ENCODE measurements around the gene MCCC1.

The MCCC1 gene

DNA sequence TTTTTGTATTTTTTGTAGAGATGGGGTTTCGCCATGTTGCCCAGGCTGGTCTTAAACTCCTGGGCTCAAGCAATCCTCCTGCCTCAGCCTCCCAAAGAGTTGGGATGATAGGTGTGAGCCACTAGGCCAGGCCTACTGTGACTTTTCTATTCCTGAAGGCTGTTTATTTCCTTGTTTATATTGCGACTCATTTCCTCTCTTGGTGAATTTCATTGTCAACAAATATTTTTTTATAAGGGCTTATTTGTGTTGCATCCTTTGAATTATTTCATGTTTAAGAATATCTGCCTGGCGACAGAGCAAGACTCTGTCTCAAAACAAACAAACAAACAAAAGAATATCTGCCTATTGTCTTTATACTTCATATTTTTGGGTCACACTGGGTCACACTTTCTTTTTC is 29.4 kb upstream of the MCCC1 start:
- Histone ChIP-seq H3K4me3 (ENCODE audit: low read length, poor library complexity, severe bottlenecking) (no peak overlapping the region), H3K9ac (ENCODE audit: low read depth, low read length, poor library complexity, severe bottlenecking) (no peak overlapping the region), H3F3A (ENCODE audit: low read depth) (no peaks in the 10 kb centered on the region), H3K4me2 (ENCODE audit: low read depth, low read length, poor library complexity, severe bottlenecking) (no peak overlapping the region), H2AFZ (ENCODE audit: low read length) (no peak overlapping the region), H3K36me3 (ENCODE audit: insufficient read depth, low read length) (no peaks in the 10 kb centered on the region), H3K79me2 (ENCODE audit: insufficient read depth, low read length) (no peaks in the 10 kb centered on the region), H3K4me1 (ENCODE audit: insufficient read depth, low read length, poor library complexity, severe bottlenecking) (no peaks in the 10 kb centered on the region), H3K9me3 (ENCODE audit: insufficient read depth, low read depth, low read length) (0 out of 2 replicates have a peak, but pooled peaks cover 4% of the 10 kb centered on the region), H3K9me2 (replicated peaks; ENCODE audit: low read depth, low read length) (no peaks in the 10 kb centered on the region), H3K27me3 (ENCODE audit: insufficient read depth, low read length, poor library complexity, severe bottlenecking) (no peaks in the 10 kb centered on the region), H4K20me1 (ENCODE audit: insufficient read depth, low read length, poor library complexity, severe bottlenecking) (no peaks in the 10 kb centered on the region)
- no peak for TF ChIP-seq EZH2phosphoT487 (IDR thresholded peaks at IDR 0.05; ENCODE audit: borderline replicate concordance)
- TF ChIP-seq, protein P1, sequence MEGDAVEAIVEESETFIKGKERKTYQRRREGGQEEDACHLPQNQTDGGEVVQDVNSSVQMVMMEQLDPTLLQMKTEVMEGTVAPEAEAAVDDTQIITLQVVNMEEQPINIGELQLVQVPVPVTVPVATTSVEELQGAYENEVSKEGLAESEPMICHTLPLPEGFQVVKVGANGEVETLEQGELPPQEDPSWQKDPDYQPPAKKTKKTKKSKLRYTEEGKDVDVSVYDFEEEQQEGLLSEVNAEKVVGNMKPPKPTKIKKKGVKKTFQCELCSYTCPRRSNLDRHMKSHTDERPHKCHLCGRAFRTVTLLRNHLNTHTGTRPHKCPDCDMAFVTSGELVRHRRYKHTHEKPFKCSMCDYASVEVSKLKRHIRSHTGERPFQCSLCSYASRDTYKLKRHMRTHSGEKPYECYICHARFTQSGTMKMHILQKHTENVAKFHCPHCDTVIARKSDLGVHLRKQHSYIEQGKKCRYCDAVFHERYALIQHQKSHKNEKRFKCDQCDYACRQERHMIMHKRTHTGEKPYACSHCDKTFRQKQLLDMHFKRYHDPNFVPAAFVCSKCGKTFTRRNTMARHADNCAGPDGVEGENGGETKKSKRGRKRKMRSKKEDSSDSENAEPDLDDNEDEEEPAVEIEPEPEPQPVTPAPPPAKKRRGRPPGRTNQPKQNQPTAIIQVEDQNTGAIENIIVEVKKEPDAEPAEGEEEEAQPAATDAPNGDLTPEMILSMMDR (conservative IDR thresholded peaks at IDR 0.05; ENCODE audit: low read length), result no peak

DNA sequence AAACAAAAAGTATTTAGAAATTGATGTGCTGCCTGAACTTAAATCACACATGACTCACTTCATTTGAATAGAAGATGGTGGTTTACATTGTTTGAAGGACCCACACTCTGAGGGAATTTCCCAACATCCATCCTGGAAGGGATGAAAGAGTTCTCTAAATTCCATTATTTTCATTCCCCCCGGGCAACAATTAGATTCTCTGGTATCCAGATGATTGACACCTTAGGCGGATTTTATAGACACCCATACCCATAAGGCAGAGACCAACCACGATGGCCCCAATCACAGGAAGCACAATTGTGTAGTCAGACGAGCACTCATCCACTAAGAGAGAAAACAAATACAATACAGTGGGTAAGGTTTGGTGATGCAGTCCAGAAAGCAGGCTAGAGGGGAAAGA is 24.6 kb upstream of the MCCC1 start:
- no peaks in the 10 kb centered on the region for H3K27me3 ChIP-seq (ENCODE audit: insufficient read depth, low read length, poor library complexity, severe bottlenecking)
- H3K79me2 ChIP-seq (ENCODE audit: insufficient read depth, low read length), result no peaks in the 10 kb centered on the region
- H4K20me1 ChIP-seq (ENCODE audit: insufficient read depth, low read length, poor library complexity, severe bottlenecking), result no peaks in the 10 kb centered on the region
- H3K36me3 ChIP-seq (ENCODE audit: insufficient read depth, low read length), result no peaks in the 10 kb centered on the region
- no peak overlapping the region for H2AFZ ChIP-seq (ENCODE audit: low read length)
- no peak overlapping the region for H3K4me3 ChIP-seq (ENCODE audit: low read length, poor library complexity, severe bottlenecking)
- no peaks in the 10 kb centered on the region for H3K9me3 ChIP-seq (ENCODE audit: insufficient read depth, low read depth, low read length)
- H3F3A ChIP-seq (ENCODE audit: low read depth), result no peaks in the 10 kb centered on the region
- no peaks in the 10 kb centered on the region for H3K9me2 ChIP-seq (replicated peaks; ENCODE audit: low read depth, low read length)
- H3K4me1 ChIP-seq (ENCODE audit: insufficient read depth, low read length, poor library complexity, severe bottlenecking), result no peaks in the 10 kb centered on the region
- no peak for TF ChIP-seq EZH2phosphoT487 (IDR thresholded peaks at IDR 0.05; ENCODE audit: borderline replicate concordance)
- TF ChIP-seq, protein P1 (conservative IDR thresholded peaks at IDR 0.05; ENCODE audit: low read length), result no peak
- no peak overlapping the region for H3K4me2 ChIP-seq (ENCODE audit: low read depth, low read length, poor library complexity, severe bottlenecking)
- H3K9ac ChIP-seq (ENCODE audit: low read depth, low read length, poor library complexity, severe bottlenecking), result no peak overlapping the region

DNA sequence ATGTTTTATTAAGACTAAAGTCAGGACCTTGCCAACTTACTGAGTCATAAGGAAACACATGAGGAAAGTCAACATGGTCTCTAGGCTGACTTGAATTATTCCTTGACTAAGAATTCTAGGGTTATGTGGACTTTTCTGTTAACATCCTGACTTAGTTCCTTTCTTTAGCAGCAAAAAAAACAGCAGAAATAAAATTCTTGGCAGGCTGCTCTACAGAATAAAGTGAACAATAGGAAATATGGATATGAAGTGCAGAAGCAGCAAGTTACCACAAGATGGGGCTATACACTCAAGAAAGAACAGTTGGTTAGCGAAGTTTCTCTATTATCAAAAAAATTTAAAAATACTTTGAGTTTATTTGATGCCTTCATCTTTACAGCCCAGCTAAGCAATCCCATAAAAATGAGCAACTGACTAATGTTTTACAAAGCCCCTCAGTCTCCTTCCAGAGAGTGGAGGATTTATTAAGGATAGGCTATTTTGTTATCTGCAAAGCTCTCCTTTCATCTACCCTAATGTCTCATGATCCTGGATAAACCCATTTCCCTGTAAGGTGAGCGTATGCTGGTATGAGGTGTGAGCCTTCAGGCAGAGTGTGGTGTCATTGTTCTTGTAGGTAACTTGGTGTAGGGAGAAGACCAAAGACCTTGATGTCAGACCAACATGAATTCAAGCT is 23.1 kb upstream of the MCCC1 start:
- no peak overlapping the region for H3K9ac ChIP-seq (ENCODE audit: low read depth, low read length, poor library complexity, severe bottlenecking)
- H3K9me2 ChIP-seq (replicated peaks; ENCODE audit: low read depth, low read length), result no peaks in the 10 kb centered on the region
- no peaks in the 10 kb centered on the region for H3F3A ChIP-seq (ENCODE audit: low read depth)
- H3K27me3 ChIP-seq (ENCODE audit: insufficient read depth, low read length, poor library complexity, severe bottlenecking), result no peaks in the 10 kb centered on the region
- no peaks in the 10 kb centered on the region for H3K79me2 ChIP-seq (ENCODE audit: insufficient read depth, low read length)
- peak overlapping the region; percentile 25; the same call in 1 of the 2 replicates for H2AFZ ChIP-seq (ENCODE audit: low read length)
- TF ChIP-seq EZH2phosphoT487 (IDR thresholded peaks at IDR 0.05; ENCODE audit: borderline replicate concordance), result no peak
- TF ChIP-seq, protein P1 (conservative IDR thresholded peaks at IDR 0.05; ENCODE audit: low read length), result peak; percentile 96
- H4K20me1 ChIP-seq (ENCODE audit: insufficient read depth, low read length, poor library complexity, severe bottlenecking), result no peaks in the 10 kb centered on the region
- no peaks in the 10 kb centered on the region for H3K9me3 ChIP-seq (ENCODE audit: insufficient read depth, low read depth, low read length)
- peak overlapping the region; percentile 26 for H3K4me2 ChIP-seq (ENCODE audit: low read depth, low read length, poor library complexity, severe bottlenecking)
- H3K4me1 ChIP-seq (ENCODE audit: insufficient read depth, low read length, poor library complexity, severe bottlenecking), result no peaks in the 10 kb centered on the region
- no peak overlapping the region for H3K4me3 ChIP-seq (ENCODE audit: low read length, poor library complexity, severe bottlenecking)
- no peaks in the 10 kb centered on the region for H3K36me3 ChIP-seq (ENCODE audit: insufficient read depth, low read length)
